Activated CD8-positive, alpha-beta memory T cell treated with anti-CD3 and anti-CD28 coated beads, Interleukin-2, amount 10 ng/mL, durations not matched to agents 7 days and 5 days (primary cell): ENCODE results near the gene KLF3. TPM values are rescaled to one million over a fixed set of nuclear protein-coding genes. Genes with fewer than 3 reads are reported as not detected.
A peak's percentile ranks its signal among the peaks of the same experiment; 100 is the strongest.
"Not testable (repeated sequence)": the region's sequence is repeated elsewhere in the genome, so short reads cannot be mapped to it uniquely, and the experiment has no call there.

Experiments used
- ATAC-seq: fragments of 150-1000 bp; cut with Tn5 transposase; one replicate; pipeline ENCODE4 v1.10.0; 2021; ENCODE audit warnings: moderate library complexity
- CTCF ChIA-PET: fragments of 350-600 bp; sonication (Branson Sonifier 250); formaldehyde crosslinking; loops from one replicate; lab custom pipeline; 2021; ENCODE audit warnings: antibody characterized with exemption; lab: Charles Lee
- DNase-seq: peaks from one replicate; pipeline ENCODE4 v3.0.0-alpha.2; 2020
- H3K27ac Mint-ChIP-seq: one replicate; pipeline ENCODE4 v1.8.0; 2021; ENCODE audit warnings: mild to moderate bottlenecking, mixed read lengths
- H3K27me3 Mint-ChIP-seq: one replicate; pipeline ENCODE4 v1.8.0; 2021; ENCODE audit warnings: mixed read lengths
- H3K36me3 Mint-ChIP-seq: one replicate; pipeline ENCODE4 v1.8.0; 2021; ENCODE audit warnings: mild to moderate bottlenecking, mixed read lengths
- H3K4me1 Mint-ChIP-seq: one replicate; pipeline ENCODE4 v1.8.0; 2021; ENCODE audit warnings: mixed read lengths
- H3K4me3 Mint-ChIP-seq: one replicate; pipeline ENCODE4 v1.8.0; 2021; ENCODE audit warnings: mild to moderate bottlenecking, moderate library complexity, mixed read lengths
- H3K9me3 Mint-ChIP-seq: one replicate; pipeline ENCODE4 v1.8.0; 2022; ENCODE audit warnings: low read depth, mixed read lengths
- total RNA-seq, 2 experiments: library from RNA; stranded (reverse); gene quantifications; one replicate each; pipeline ENCODE4 v1.2.3, GENCODE V29; 2021

KLF3 gene
- total RNA-seq, 2 experiments from 2014 or later: 2.6 to 3.5 TPM

- H3K27ac Mint-ChIP-seq, ATAC-seq, H3K4me1 Mint-ChIP-seq, H3K4me3 Mint-ChIP-seq, DNase-seq, H3K27me3 Mint-ChIP-seq, H3K9me3 Mint-ChIP-seq, H3K36me3 Mint-ChIP-seq: not testable (repeated sequence)
- CTCF ChIA-PET: interaction anchor here (0.9 kb wide), 1 partner anchor 27 kb away, joined by 3 read pairs; no protein-coding TSS in a partner anchor
These were observed 37.0 kb upstream of the KLF3 start for GRCh38 chr4:38626901-38627444.

- CTCF ChIA-PET: no interaction called here
- no peaks in the 10 kb centered on the region for H3K36me3 Mint-ChIP-seq
- H3K4me3 Mint-ChIP-seq: no peak overlapping the region
- no peaks in the 10 kb centered on the region for H3K27me3 Mint-ChIP-seq
- H3K27ac Mint-ChIP-seq: no peak overlapping the region
- H3K9me3 Mint-ChIP-seq: no peaks in the 10 kb centered on the region
- no peak for DNase-seq
- H3K4me1 Mint-ChIP-seq: no peaks in the 10 kb centered on the region
- no peak for ATAC-seq
These were observed 33.5 kb upstream of the KLF3 start for GRCh38 chr4:38630519-38630918.

- no peak overlapping the region for H3K4me3 Mint-ChIP-seq
- no peak for ATAC-seq
- H3K9me3 Mint-ChIP-seq: no peaks in the 10 kb centered on the region
- H3K4me1 Mint-ChIP-seq: no peaks in the 10 kb centered on the region
- no peak for DNase-seq
- peaks cover 3% of the 10 kb centered on the region for H3K27me3 Mint-ChIP-seq
- no peaks in the 10 kb centered on the region for H3K36me3 Mint-ChIP-seq
- CTCF ChIA-PET: no interaction called here
- no peak overlapping the region for H3K27ac Mint-ChIP-seq
These were observed 29.8 kb upstream of the KLF3 start for GRCh38 chr4:38634047-38634759.

- DNase-seq: no peak
- CTCF ChIA-PET: no interaction called here
- Mint-ChIP-seq H3K4me1 (no peaks in the 10 kb centered on the region), H3K27me3 (peaks cover 6% of the 10 kb centered on the region), H3K4me3 (no peak overlapping the region), H3K36me3 (peaks cover 1% of the 10 kb centered on the region), H3K9me3 (no peaks in the 10 kb centered on the region), H3K27ac (no peak overlapping the region)
- no peak for ATAC-seq
These were observed 24.8 kb upstream of the KLF3 start for GRCh38 chr4:38639242-38639641.

GRCh38 chr4:38641811-38642210 is 22.2 kb upstream of the KLF3 start:
- Mint-ChIP-seq H3K36me3 (peaks cover 1% of the 10 kb centered on the region), H3K4me1 (no peaks in the 10 kb centered on the region), H3K4me3 (no peak overlapping the region), H3K27ac (no peak overlapping the region), H3K9me3 (no peaks in the 10 kb centered on the region), H3K27me3 (peaks cover 9% of the 10 kb centered on the region)
- DNase-seq (no peak), ATAC-seq (no peak)
- CTCF ChIA-PET: no interaction called here

GRCh38 chr4:38644201-38644600 is 19.8 kb upstream of the KLF3 start:
- DNase-seq: no peak
- no peaks in the 10 kb centered on the region for H3K9me3 Mint-ChIP-seq
- no peak for ATAC-seq
- no peaks in the 10 kb centered on the region for H3K4me1 Mint-ChIP-seq
- H3K36me3 Mint-ChIP-seq: peaks cover 1% of the 10 kb centered on the region
- CTCF ChIA-PET: interaction anchor here (0.6 to 1.1 kb wide), 4 partner anchors 10 to 144 kb away, joined by 3 read pairs; no protein-coding TSS in a partner anchor
- no peak overlapping the region for H3K4me3 Mint-ChIP-seq
- peaks cover 8% of the 10 kb centered on the region for H3K27me3 Mint-ChIP-seq
- no peak overlapping the region for H3K27ac Mint-ChIP-seq

- no peak for ATAC-seq
- DNase-seq: no peak
- CTCF ChIA-PET: no interaction called here
- no peak overlapping the region for H3K27ac Mint-ChIP-seq
- H3K9me3 Mint-ChIP-seq: no peaks in the 10 kb centered on the region
- no peaks in the 10 kb centered on the region for H3K4me1 Mint-ChIP-seq
- peaks cover 5% of the 10 kb centered on the region for H3K27me3 Mint-ChIP-seq
- peaks cover 1% of the 10 kb centered on the region for H3K36me3 Mint-ChIP-seq
- H3K4me3 Mint-ChIP-seq: no peak overlapping the region
These were observed 16.7 kb upstream of the KLF3 start for GRCh38 chr4:38647101-38647819.

GRCh38 chr4:38650133-38650532 is 13.9 kb upstream of the KLF3 start:
- no peak overlapping the region for H3K4me3 Mint-ChIP-seq
- CTCF ChIA-PET: no interaction called here
- H3K4me1 Mint-ChIP-seq: peaks cover 10% of the 10 kb centered on the region
- H3K27me3 Mint-ChIP-seq: peaks cover 5% of the 10 kb centered on the region
- H3K9me3 Mint-ChIP-seq: no peaks in the 10 kb centered on the region
- ATAC-seq (no peak), DNase-seq (no peak)
- no peak overlapping the region for H3K27ac Mint-ChIP-seq
- H3K36me3 Mint-ChIP-seq: no peaks in the 10 kb centered on the region

- peaks cover 13% of the 10 kb centered on the region for H3K4me1 Mint-ChIP-seq
- ATAC-seq (no peak), DNase-seq (no peak)
- H3K4me3 Mint-ChIP-seq: no peak overlapping the region
- no peaks in the 10 kb centered on the region for H3K9me3 Mint-ChIP-seq
- peak overlapping the region; percentile 26 for H3K27ac Mint-ChIP-seq
- H3K36me3 Mint-ChIP-seq: peaks cover 2% of the 10 kb centered on the region
- CTCF ChIA-PET: interaction anchor here (0.5 to 1.7 kb wide), 3 partner anchors 10 to 474 kb away, joined by 3 to 5 read pairs (median 3); no protein-coding TSS in a partner anchor
- peaks cover 14% of the 10 kb centered on the region for H3K27me3 Mint-ChIP-seq
These were observed 9.7 kb upstream of the KLF3 start for GRCh38 chr4:38654273-38654672.

- Mint-ChIP-seq H3K27me3 (peaks cover 19% of the 10 kb centered on the region), H3K36me3 (peaks cover 2% of the 10 kb centered on the region), H3K4me3 (no peak overlapping the region), H3K27ac (no peak overlapping the region), H3K9me3 (peaks cover 4% of the 10 kb centered on the region), H3K4me1 (peaks cover 13% of the 10 kb centered on the region)
- DNase-seq (no peak), ATAC-seq (no peak)
- CTCF ChIA-PET: no interaction called here
These were observed 7.9 kb upstream of the KLF3 start for GRCh38 chr4:38656111-38656510.

DNA sequence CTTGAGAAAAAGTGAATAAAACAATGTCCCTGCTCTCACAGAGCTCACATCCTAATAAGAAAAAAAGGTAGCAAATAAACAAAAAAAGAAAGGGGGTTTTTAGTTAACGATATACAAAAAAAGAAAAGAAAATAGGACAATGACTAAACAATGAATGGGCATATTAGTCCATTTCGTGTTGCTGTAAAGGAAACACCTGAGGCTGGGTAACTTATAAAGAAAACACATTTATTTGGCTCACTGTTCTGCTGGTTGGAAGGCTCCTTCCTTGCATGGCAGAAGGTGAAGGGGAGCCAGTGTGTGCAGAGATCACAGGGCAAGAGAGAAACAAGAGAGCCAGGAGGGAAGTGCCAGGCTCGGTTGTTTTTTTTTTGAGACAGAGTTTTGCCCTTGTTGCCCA is 4.7 kb upstream of the KLF3 start:
- H3K9me3 Mint-ChIP-seq: peaks cover 4% of the 10 kb centered on the region
- DNase-seq: no peak
- H3K27ac Mint-ChIP-seq: no peak overlapping the region
- H3K4me3 Mint-ChIP-seq: no peak overlapping the region
- peaks cover 17% of the 10 kb centered on the region for H3K4me1 Mint-ChIP-seq
- H3K27me3 Mint-ChIP-seq: peaks cover 30% of the 10 kb centered on the region
- H3K36me3 Mint-ChIP-seq: peaks cover 2% of the 10 kb centered on the region
- ATAC-seq: no peak
- CTCF ChIA-PET: interaction anchor here (0.6 to 4.5 kb wide), 3 partner anchors 22 to 480 kb away, joined by 4 to 14 read pairs (median 9); no protein-coding TSS in a partner anchor

- no peak for DNase-seq
- peaks cover 16% of the 10 kb centered on the region for H3K4me1 Mint-ChIP-seq
- CTCF ChIA-PET: interaction anchor here (2.7 to 4.5 kb wide), 2 partner anchors 342 to 481 kb away, joined by 9 to 14 read pairs; no protein-coding TSS in a partner anchor
- ATAC-seq: no peak
- H3K27ac Mint-ChIP-seq: no peak overlapping the region
- H3K4me3 Mint-ChIP-seq: no peak overlapping the region
- peaks cover 2% of the 10 kb centered on the region for H3K36me3 Mint-ChIP-seq
- peaks cover 4% of the 10 kb centered on the region for H3K9me3 Mint-ChIP-seq
- H3K27me3 Mint-ChIP-seq: peaks cover 38% of the 10 kb centered on the region
These were observed 3.2 kb upstream of the KLF3 start for GRCh38 chr4:38660838-38661237.

DNA sequence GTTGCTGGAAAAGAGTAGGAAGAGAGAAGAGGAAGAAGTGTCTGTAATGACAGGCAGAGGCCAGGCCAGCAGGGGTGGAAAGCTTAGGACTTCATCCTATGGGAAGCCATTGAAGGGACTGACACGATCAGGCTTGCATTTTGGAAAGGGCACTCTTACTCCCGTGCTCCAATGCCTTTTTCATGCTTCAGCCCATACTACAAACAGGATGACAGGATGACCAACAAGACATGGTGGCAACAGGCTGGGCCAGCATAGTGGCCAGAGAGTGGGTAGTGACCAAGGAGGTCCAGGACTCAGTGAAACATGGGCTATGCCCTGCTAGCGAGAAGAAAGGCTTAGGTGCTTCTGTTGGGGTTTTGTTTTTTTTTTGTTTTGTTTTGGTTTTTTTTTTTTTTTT is 2.6 kb upstream of the KLF3 start:
- Mint-ChIP-seq H3K4me1 (peaks cover 20% of the 10 kb centered on the region), H3K27ac (no peak overlapping the region), H3K27me3 (peaks cover 38% of the 10 kb centered on the region), H3K36me3 (peaks cover 2% of the 10 kb centered on the region), H3K9me3 (peaks cover 4% of the 10 kb centered on the region), H3K4me3 (no peak overlapping the region)
- DNase-seq (no peak), ATAC-seq (no peak)
- CTCF ChIA-PET: interaction anchor here (0.7 to 4.5 kb wide), 5 partner anchors 14 to 1825 kb away, joined by 3 to 14 read pairs (median 9); no protein-coding TSS in a partner anchor
